ENCODE measurements around the gene TIMD4.

TIMD4 gene

GRCh38 chr5:156922207-156922792 is 40.7 kb downstream of the TIMD4 start:
- no peak for DNase-seq (ENCODE audit: low read depth in 2 of 2)

GRCh38 chr5:156920861-156921431 is 42.1 kb downstream of the TIMD4 start:
- DNase-seq (ENCODE audit: low read depth in 2 of 2) = no peak

GRCh38 chr5:156920042-156920860 is 42.8 kb downstream of the TIMD4 start:
- DNase-seq (ENCODE audit: low read depth in 2 of 2) = no peak

- no peak for DNase-seq (ENCODE audit: low read depth in 2 of 2)
Observed at GRCh38 chr5:156918311-156918845, 44.6 kb downstream of the TIMD4 start.

- DNase-seq (ENCODE audit: low read depth in 2 of 2) = no peak
Observed at GRCh38 chr5:156914371-156914737, 48.7 kb downstream of the TIMD4 start.

- no peak for DNase-seq (ENCODE audit: low read depth in 2 of 2)
Observed at GRCh38 chr5:156913719-156914370, 49.2 kb downstream of the TIMD4 start.

GRCh38 chr5:156913355-156913718 is 49.7 kb downstream of the TIMD4 start:
- no peak for DNase-seq (ENCODE audit: low read depth in 2 of 2)

GRCh38 chr5:156912869-156913268 is 50.2 kb downstream of the TIMD4 start:
- no peak for DNase-seq (ENCODE audit: low read depth in 2 of 2)

GRCh38 chr5:156909180-156909579 is 53.8 kb downstream of the TIMD4 start:
- no peak for DNase-seq (ENCODE audit: low read depth in 2 of 2)

GRCh38 chr5:156907667-156908066 is 55.4 kb downstream of the TIMD4 start:
- no peak for DNase-seq (ENCODE audit: low read depth in 2 of 2)

- DNase-seq (ENCODE audit: low read depth in 2 of 2) = no peak
Observed at GRCh38 chr5:156906807-156907206, 56.2 kb downstream of the TIMD4 start.

GRCh38 chr5:156896546-156896945 is 66.5 kb downstream of the TIMD4 start:
- DNase-seq (ENCODE audit: low read depth in 2 of 2) = no peak

GRCh38 chr5:156893517-156893916 is 69.5 kb downstream of the TIMD4 start:
- DNase-seq (ENCODE audit: low read depth in 2 of 2) = no peak

GRCh38 chr5:156892864-156893263 is 70.2 kb downstream of the TIMD4 start:
- no peak for DNase-seq (ENCODE audit: low read depth in 2 of 2)

GRCh38 chr5:156892223-156892622 is 70.8 kb downstream of the TIMD4 start:
- no peak for DNase-seq (ENCODE audit: low read depth in 2 of 2)

GRCh38 chr5:156888520-156888919 is 74.5 kb downstream of the TIMD4 start:
- no peak for DNase-seq (ENCODE audit: low read depth in 2 of 2)

GRCh38 chr5:156883316-156883875 is 79.6 kb downstream of the TIMD4 start:
- no peak for DNase-seq (ENCODE audit: low read depth in 2 of 2)

- no peak for DNase-seq (ENCODE audit: low read depth in 2 of 2)
Observed at GRCh38 chr5:156879665-156880285, 83.3 kb downstream of the TIMD4 start.

GRCh38 chr5:156871212-156871611 is 91.8 kb downstream of the TIMD4 start:
- no peak for DNase-seq (ENCODE audit: low read depth in 2 of 2)

- DNase-seq (ENCODE audit: low read depth in 2 of 2) = no peak
Observed at GRCh38 chr5:156870498-156870839, 92.6 kb downstream of the TIMD4 start.

Data from fibroblast of skin of left biceps (primary cell).